Astrocyte (in vitro differentiated cells and primary cell): ENCODE data around the gene ELK3. TPM values are rescaled to one million over a fixed set of nuclear protein-coding genes. Genes with fewer than 3 reads are reported as not detected.

ENCODE experiments used
- DNase-seq: peaks from one replicate; pipeline ENCODE4 v3.0.0-alpha.2; 2010; ENCODE audit warnings: low read depth
- FAIRE-seq: peaks from 2 replicates; lab custom pipeline; 2011; peaks lifted over from hg19 to GRCh38; lab: Jason Lieb, UNC
- H2AFZ ChIP-seq: 2 replicates; pipeline ENCODE4 v1.6.0; 2012; ENCODE audit warnings: low read depth, low read length, inconsistent platforms
- H3K27ac ChIP-seq: 2 replicates; pipeline ENCODE4 v1.5.1; 2011; ENCODE audit warnings: low read depth, low read length, inconsistent platforms
- H3K27me3 ChIP-seq: 2 replicates; pipeline ENCODE4 v1.6.0; 2011; ENCODE audit warnings: low read length, inconsistent platforms; ENCODE audit not compliant: insufficient read depth
- H3K36me3 ChIP-seq: 2 replicates; pipeline ENCODE4 v1.5.1; 2011; ENCODE audit warnings: low read length, inconsistent platforms; ENCODE audit not compliant: insufficient read depth
- H3K4me1 ChIP-seq: 2 replicates; pipeline ENCODE4 v1.5.1; 2011; ENCODE audit warnings: low read length, inconsistent platforms; ENCODE audit not compliant: insufficient read depth
- H3K4me2 ChIP-seq: 2 replicates; pipeline ENCODE4 v1.6.0; 2012; ENCODE audit warnings: low read length, inconsistent platforms
- H3K4me3 ChIP-seq: 2 replicates; pipeline ENCODE4 v1.5.1; 2011; ENCODE audit warnings: low read depth, mild to moderate bottlenecking, low read length, inconsistent platforms; ENCODE audit not compliant: insufficient read depth
- H3K79me2 ChIP-seq: 2 replicates; pipeline ENCODE4 v1.6.0; 2012; ENCODE audit warnings: mild to moderate bottlenecking, low read length, inconsistent platforms; ENCODE audit not compliant: insufficient read depth
- H3K9ac ChIP-seq: 2 replicates; pipeline ENCODE4 v1.6.0; 2012; ENCODE audit warnings: mild to moderate bottlenecking, low read length, inconsistent platforms
- H3K9me3 ChIP-seq: 2 replicates; pipeline ENCODE4 v1.5.1; 2012; ENCODE audit warnings: low read depth, mild to moderate bottlenecking, low read length, inconsistent platforms; ENCODE audit not compliant: insufficient read depth
- H4K20me1 ChIP-seq: 2 replicates; pipeline ENCODE4 v1.6.0; 2012; ENCODE audit warnings: low read length, inconsistent platforms; ENCODE audit not compliant: insufficient read depth
- H3K27ac Mint-ChIP-seq: one replicate; pipeline ENCODE4 v1.8.0; 2021; ENCODE audit warnings: mild to moderate bottlenecking, mixed read lengths; ENCODE audit not compliant: unreplicated experiment
- H3K27me3 Mint-ChIP-seq: one replicate; pipeline ENCODE4 v1.8.0; 2021; ENCODE audit warnings: low read depth, mixed read lengths; ENCODE audit not compliant: unreplicated experiment
- H3K36me3 Mint-ChIP-seq: one replicate; pipeline ENCODE4 v1.8.0; 2021; ENCODE audit warnings: low read depth, mixed read lengths; ENCODE audit not compliant: unreplicated experiment
- H3K4me1 Mint-ChIP-seq: one replicate; pipeline ENCODE4 v1.8.0; 2021; ENCODE audit warnings: low read depth, mixed read lengths; ENCODE audit not compliant: unreplicated experiment
- H3K4me3 Mint-ChIP-seq: one replicate; pipeline ENCODE4 v1.8.0; 2021; ENCODE audit warnings: mild to moderate bottlenecking, moderate library complexity, mixed read lengths; ENCODE audit not compliant: unreplicated experiment
- H3K9me3 Mint-ChIP-seq: one replicate; pipeline ENCODE4 v1.8.0; 2021; ENCODE audit warnings: mild to moderate bottlenecking, mixed read lengths; ENCODE audit not compliant: unreplicated experiment
- EZH2 ChIP-seq: IDR thresholded peaks from 2 replicates; pipeline ENCODE4 v1.6.1; 2012; ENCODE audit warnings: mild to moderate bottlenecking, low read length, inconsistent platforms; ENCODE audit not compliant: insufficient read depth
- total RNA-seq: library from RNA; stranded (reverse); gene quantifications from 2 replicates; pipeline ENCODE4 v1.2.1, GENCODE V29; 2021
- TF ChIP-seq, protein P1 (sequence below): IDR thresholded peaks from 2 replicates; pipeline ENCODE4 v1.5.1; 2011; ENCODE audit warnings: low read depth, mild to moderate bottlenecking, inconsistent platforms, low read length, moderate library complexity; ENCODE audit not compliant: insufficient read depth

ELK3 gene
- total RNA-seq, 1 donor from 2014 or later = 62.7 TPM

DNA sequence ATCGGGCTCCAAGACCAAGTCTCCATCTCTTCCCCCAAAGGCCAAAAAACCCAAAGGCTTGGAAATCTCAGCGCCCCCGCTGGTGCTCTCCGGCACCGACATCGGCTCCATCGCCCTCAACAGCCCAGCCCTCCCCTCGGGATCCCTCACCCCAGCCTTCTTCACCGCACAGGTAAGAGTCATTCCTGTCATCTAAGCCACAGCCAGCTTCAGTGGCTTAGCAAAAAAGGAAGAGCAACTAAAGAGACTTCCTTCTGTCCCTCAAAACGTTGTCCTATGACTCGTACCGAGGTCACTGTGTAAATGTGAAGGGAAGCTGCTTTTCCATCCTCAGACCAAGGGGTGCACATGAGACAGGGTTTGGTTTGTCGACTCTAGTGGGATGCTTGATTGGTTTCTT lies 53.4 kb downstream of the ELK3 start:
- Histone ChIP-seq H3K79me2 (peaks cover 96% of the 10 kb centered on the region), H4K20me1 (peaks cover 87% of the 10 kb centered on the region), H3K9ac (no peak overlapping the region), H3K9me3 (no peaks in the 10 kb centered on the region), H3K4me3 (no peak overlapping the region), H3K4me1 (peaks cover 8% of the 10 kb centered on the region), H3K36me3 (peaks cover 45% of the 10 kb centered on the region), H2AFZ (no peak overlapping the region), H3K27me3 (no peaks in the 10 kb centered on the region), H3K4me2 (no peak overlapping the region), H3K27ac (no peak overlapping the region)
- peaks cover 29% of the 10 kb centered on the region for H3K4me1 Mint-ChIP-seq
- H3K4me3 Mint-ChIP-seq = peak overlapping the region; percentile 11
- no peaks in the 10 kb centered on the region for H3K27me3 Mint-ChIP-seq
- H3K9me3 Mint-ChIP-seq = no peaks in the 10 kb centered on the region
- TF ChIP-seq, protein P1, sequence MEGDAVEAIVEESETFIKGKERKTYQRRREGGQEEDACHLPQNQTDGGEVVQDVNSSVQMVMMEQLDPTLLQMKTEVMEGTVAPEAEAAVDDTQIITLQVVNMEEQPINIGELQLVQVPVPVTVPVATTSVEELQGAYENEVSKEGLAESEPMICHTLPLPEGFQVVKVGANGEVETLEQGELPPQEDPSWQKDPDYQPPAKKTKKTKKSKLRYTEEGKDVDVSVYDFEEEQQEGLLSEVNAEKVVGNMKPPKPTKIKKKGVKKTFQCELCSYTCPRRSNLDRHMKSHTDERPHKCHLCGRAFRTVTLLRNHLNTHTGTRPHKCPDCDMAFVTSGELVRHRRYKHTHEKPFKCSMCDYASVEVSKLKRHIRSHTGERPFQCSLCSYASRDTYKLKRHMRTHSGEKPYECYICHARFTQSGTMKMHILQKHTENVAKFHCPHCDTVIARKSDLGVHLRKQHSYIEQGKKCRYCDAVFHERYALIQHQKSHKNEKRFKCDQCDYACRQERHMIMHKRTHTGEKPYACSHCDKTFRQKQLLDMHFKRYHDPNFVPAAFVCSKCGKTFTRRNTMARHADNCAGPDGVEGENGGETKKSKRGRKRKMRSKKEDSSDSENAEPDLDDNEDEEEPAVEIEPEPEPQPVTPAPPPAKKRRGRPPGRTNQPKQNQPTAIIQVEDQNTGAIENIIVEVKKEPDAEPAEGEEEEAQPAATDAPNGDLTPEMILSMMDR = no peak
- TF ChIP-seq EZH2 = no peak
- FAIRE-seq (peak; percentile 17), DNase-seq (no peak)
- H3K36me3 Mint-ChIP-seq = peaks cover 52% of the 10 kb centered on the region
- peak overlapping the region; percentile 58 for H3K27ac Mint-ChIP-seq

DNA sequence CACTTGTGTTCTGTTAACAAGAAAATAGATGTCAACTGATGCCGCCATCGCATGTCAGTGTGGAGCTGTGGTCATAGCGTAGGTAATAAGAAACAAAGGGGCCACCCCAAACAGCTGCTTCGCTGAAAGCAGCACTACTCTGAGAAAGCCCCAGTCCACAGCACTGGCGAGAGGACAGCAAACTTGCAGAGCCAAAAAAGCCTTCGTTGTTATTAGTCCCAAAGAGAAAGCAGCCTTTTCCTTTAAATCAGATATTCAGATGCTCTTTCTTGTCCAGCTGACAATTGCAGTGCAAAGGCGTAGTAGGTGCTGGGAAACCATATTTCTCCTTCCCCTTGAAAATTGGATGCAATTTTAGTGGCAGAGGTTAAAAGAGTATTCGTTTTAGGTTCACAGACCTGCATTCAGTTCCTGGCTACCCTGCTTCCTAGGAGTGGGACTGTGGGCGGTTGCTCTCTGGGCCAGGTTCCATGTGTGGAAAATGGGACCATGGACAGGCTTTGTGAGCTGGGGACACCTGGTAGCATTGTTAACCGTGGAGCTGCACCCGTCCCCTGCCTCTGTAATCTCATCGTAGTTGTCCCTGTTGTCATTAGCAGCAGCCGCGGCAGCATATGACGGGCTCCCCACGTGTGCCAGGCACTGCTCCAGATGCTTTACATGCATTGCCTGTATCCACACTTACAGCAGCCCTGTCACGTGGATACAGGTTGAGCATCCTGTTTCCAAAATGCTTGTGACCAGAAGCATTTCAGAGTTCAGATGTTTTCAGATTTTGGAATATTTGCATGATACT lies 54.2 kb downstream of the ELK3 start:
- Histone ChIP-seq H3K36me3 (peaks cover 47% of the 10 kb centered on the region), H3K4me3 (no peak overlapping the region), H4K20me1 (peaks cover 85% of the 10 kb centered on the region), H2AFZ (no peak overlapping the region), H3K4me1 (peaks cover 8% of the 10 kb centered on the region), H3K79me2 (peaks cover 96% of the 10 kb centered on the region), H3K9me3 (no peaks in the 10 kb centered on the region), H3K4me2 (no peak overlapping the region), H3K9ac (no peak overlapping the region), H3K27me3 (no peaks in the 10 kb centered on the region), H3K27ac (no peak overlapping the region)
- H3K4me1 Mint-ChIP-seq = peaks cover 26% of the 10 kb centered on the region
- no peak overlapping the region for H3K4me3 Mint-ChIP-seq
- DNase-seq = no peak
- TF ChIP-seq EZH2 = no peak
- TF ChIP-seq, protein P1 = no peak
- peaks cover 55% of the 10 kb centered on the region for H3K36me3 Mint-ChIP-seq
- peak; percentile 5 for FAIRE-seq
- H3K27me3 Mint-ChIP-seq = no peaks in the 10 kb centered on the region
- no peaks in the 10 kb centered on the region for H3K9me3 Mint-ChIP-seq
- H3K27ac Mint-ChIP-seq = no peak overlapping the region
